Measurements from ENCODE around the gene ODAD2.

- TF ChIP-seq CTCF (conservative IDR thresholded peaks at IDR 0.05 in 1 of 2, IDR thresholded peaks at IDR 0.05 in 1 of 2; ENCODE audit: low read depth in 1 of 2, low read length in 2 of 2) (no peak), EZH2 (IDR thresholded peaks at IDR 0.05; ENCODE audit: low read length, missing control alignments) (no peak)
Measured at GRCh38 chr10:27801171-27801785, 197.6 kb downstream of the ODAD2 start.
